ENCODE measurements around the gene DLG2. TPM values are rescaled to one million over a fixed set of nuclear protein-coding genes. Genes with fewer than 3 reads are reported as not detected.

The DLG2 gene
- total and polyA plus RNA-seq, 2 of the 8 experiments (the other 6 are each of a cell fraction or from before 2014, with no cell fraction given): 1.7 to 14.3 TPM

GRCh38 chr11:85154294-85154693 is 472.9 kb downstream of the DLG2 start:
- ChIA-PET CTCF (ENCODE audit: partially characterized antibody) (interaction anchor here (0.6 to 2.0 kb wide), 5 partner anchors 11 to 838 kb away, joined by 3 to 4 read pairs (median 4); no protein-coding TSS in a partner anchor), POLR2A (ENCODE audit: partially characterized antibody) (no interaction called here)
- no peak overlapping the region for H2BK12ac ChIP-seq (ENCODE audit: low read depth, low read length)
- peaks cover 0 to 2% of the 10 kb centered on the region in 2 experiments; a peak in 1 of 4 replicates for H3K9me3 ChIP-seq (ENCODE audit: insufficient read depth in 2 of 2, low read depth in 1 of 2, low read length in 1 of 2)
- H4K5ac ChIP-seq (ENCODE audit: insufficient read length, low read depth, low read length): no peak overlapping the region
- no peak overlapping the region for H4K8ac ChIP-seq (ENCODE audit: extremely low read depth, insufficient read depth, low read length)
- H3K14ac ChIP-seq (ENCODE audit: insufficient read length): no peak overlapping the region
- FAIRE-seq (no peak), DNase-seq (ENCODE audit: low read depth in 1 of 2, low spot score in 2 of 2) (no peak)
- H4K91ac ChIP-seq (replicated peaks; ENCODE audit: insufficient read length, low read length): no peak overlapping the region
- H3K56ac ChIP-seq (replicated peaks; ENCODE audit: insufficient read length, low read depth, low read length): no peak overlapping the region
- H3K79me2 ChIP-seq (ENCODE audit: control insufficient read depth in 1 of 2, insufficient read depth in 2 of 2, low read length in 2 of 2): no peaks in the 10 kb centered on the region
- H3K23me2 ChIP-seq (ENCODE audit: low read depth, low read length): no peaks in the 10 kb centered on the region
- H3K9ac ChIP-seq (replicated peaks in 1 of 4; ENCODE audit: extremely low read depth in 1 of 4, low read depth in 3 of 4, low read length in 3 of 4): no peak overlapping the region
- no peak overlapping the region for H2BK120ac ChIP-seq (replicated peaks; ENCODE audit: low read depth, low read length)
- H2BK15ac ChIP-seq (ENCODE audit: low read length): no peak overlapping the region
- no peak overlapping the region for H3K4me2 ChIP-seq (ENCODE audit: insufficient read depth in 1 of 2, low read depth in 2 of 2, low read length in 2 of 2)
- H2BK5ac ChIP-seq (ENCODE audit: low read depth, low read length): no peak overlapping the region
- no peaks in the 10 kb centered on the region for H3K36me3 ChIP-seq (ENCODE audit: control insufficient read depth in 2 of 4, insufficient read depth in 4 of 4, low read length in 3 of 4)
- no peak overlapping the region for H3K4me3 ChIP-seq (ENCODE audit: extremely low read depth in 1 of 4, insufficient read depth in 2 of 4, low read depth in 3 of 4, low read length in 4 of 4)
- WGBS, 2 experiments (ENCODE audit: extremely low coverage in 1 of 2, insufficient coverage in 1 of 2, insufficient read length in 1 of 2, insufficient replicate concordance in 2 of 2, low coverage in 1 of 2, low lambda C conversion rate in 2 of 2, missing lambda C conversion rate in 1 of 2): 75% methylated on average over 3 of the region's 3 CpGs; no CpG with 5 or more reads in 1 of the 2 experiments
- peaks cover 0 to 9% (median 2%) of the 10 kb centered on the region in 4 experiments; a peak in 3 of 7 replicates for H3K4me1 ChIP-seq (replicated peaks in 1 of 4; ENCODE audit: control insufficient read depth in 3 of 4, insufficient read depth in 4 of 4, low read length in 3 of 4)
- H3K79me1 ChIP-seq (ENCODE audit: low read depth, low read length): no peaks in the 10 kb centered on the region
- no peak overlapping the region for H3K27ac ChIP-seq (ENCODE audit: low read depth, low read length)
- no peaks in the 10 kb centered on the region for H4K20me1 ChIP-seq (replicated peaks in 1 of 2; ENCODE audit: control insufficient read depth in 1 of 2, insufficient read depth in 2 of 2, low read length in 2 of 2)
- no peak overlapping the region for H3K18ac ChIP-seq (ENCODE audit: extremely low read depth, low read length)
- no peak overlapping the region for H2BK20ac ChIP-seq (ENCODE audit: low read length)
- H3K23ac ChIP-seq (ENCODE audit: insufficient read length): no peak overlapping the region
- no peak overlapping the region for H2AFZ ChIP-seq (ENCODE audit: low read length)
- no peak overlapping the region for H2AK5ac ChIP-seq (ENCODE audit: low read depth, low read length)
- no peak overlapping the region for H3K4ac ChIP-seq (replicated peaks; ENCODE audit: insufficient read length, low read depth, low read length)
- no peaks in the 10 kb centered on the region for H3K27me3 ChIP-seq (replicated peaks in 1 of 4; ENCODE audit: control insufficient read depth in 3 of 4, extremely low read depth in 1 of 4, insufficient read depth in 3 of 4, low read length in 3 of 4)
- TF ChIP-seq TEAD4 (IDR thresholded peaks at IDR 0.05; ENCODE audit: low read depth, low read length): no peak
- no peak for TF ChIP-seq BCL11A (IDR thresholded peaks at IDR 0.05; ENCODE audit: low read depth in 2 of 2, low read length in 2 of 2)
